NCI-H524 treated with DMSO at 0.1 percent for 48 hours (cell line): ENCODE data around the gene RTEL1.

Experiments used
- DNase-seq: peaks from one replicate; lab custom pipeline; 2025; lab: John Stamatoyannopoulos, UW

Gene RTEL1

DNA sequence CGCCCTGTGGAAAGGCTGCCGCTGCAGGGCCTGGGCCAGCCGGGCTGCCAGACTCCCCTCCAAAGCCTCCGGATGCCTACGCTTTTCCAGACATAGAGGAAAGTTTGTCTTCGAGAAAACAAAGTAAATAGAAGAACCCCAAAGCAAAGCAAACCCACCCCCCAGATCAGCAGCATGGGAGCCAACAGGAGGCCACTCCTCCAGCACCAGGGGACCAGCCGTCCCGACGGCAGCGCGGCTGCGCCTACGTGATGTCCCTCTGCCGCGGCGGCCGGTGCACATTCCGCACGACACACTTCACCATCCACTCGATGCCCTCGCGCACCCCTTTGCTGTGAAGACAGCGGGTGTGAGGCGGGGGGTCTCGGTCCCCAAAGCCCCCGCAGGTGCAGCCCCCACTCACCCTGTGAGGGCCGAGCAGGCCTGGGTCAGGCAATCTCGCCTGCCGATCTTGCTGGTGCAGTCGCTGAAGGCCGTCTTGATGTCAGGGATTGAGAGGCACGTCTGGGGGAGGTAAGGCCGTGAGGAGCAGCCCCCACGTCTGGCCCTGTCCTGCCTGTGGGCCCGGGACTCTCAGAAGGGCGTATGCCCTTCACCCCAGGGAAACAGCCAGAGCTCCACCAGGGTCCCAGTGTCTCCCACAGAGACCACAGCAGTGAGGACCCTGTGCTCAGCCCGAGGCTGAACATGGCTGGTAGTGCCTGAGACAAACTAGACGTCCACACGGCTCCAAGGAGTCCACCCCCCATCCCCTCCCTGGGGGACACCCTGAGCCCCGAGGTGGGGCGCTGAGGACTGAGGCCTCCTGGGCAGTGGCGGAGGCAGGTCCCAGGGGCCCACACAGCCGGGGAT is 42.3 kb downstream of the RTEL1 start:
- no peak for DNase-seq

DNA sequence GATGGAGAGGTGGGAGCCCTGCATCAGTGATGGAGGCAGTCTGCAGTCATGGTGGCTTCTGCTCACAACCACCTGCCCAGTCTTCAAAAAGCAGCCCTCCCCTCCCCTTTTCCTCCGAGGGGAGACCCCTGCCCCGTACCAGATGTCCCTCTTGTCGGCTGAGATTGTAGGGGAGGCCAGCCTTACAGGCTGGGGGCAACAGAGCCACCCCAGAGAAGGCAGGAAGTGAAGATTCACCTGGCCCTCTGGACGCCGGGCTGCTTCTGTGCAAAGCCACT is 42.9 kb downstream of the RTEL1 start:
- no peak for DNase-seq

DNA sequence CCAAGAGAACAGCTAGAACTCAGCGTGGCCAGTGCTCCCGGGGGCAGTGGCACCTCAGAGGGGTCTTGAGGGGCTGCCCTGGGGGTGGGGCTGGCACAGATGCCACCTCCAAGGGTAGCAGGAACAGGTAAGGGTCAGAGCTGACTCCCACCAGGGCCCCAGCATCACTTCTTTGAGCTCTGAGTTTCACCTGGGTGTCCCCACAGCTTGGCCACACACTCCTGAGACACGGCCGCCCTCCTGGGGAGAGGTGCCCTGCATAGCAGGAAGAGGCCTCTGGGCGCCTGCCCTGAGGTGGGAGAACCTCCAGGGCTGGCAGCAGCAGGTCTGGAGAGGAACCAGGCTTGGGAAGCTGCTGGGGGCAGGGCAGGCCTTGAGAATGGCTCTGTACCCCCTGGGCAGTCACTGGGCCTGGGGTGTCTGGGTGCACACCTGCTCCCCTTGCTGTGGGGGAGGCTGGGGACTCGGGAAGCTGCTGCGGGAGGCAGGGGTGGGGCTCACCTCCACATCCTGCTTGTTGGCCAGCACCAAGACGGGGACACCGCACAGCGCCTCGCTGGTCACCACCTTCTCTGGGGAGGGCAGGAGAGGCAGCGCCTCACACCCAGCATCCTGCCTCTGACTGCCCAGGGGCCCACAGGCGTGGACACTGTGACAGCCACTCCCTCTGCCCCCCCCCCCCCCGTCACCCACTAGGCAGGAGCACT is 43.4 kb downstream of the RTEL1 start:
- no peak for DNase-seq

DNA sequence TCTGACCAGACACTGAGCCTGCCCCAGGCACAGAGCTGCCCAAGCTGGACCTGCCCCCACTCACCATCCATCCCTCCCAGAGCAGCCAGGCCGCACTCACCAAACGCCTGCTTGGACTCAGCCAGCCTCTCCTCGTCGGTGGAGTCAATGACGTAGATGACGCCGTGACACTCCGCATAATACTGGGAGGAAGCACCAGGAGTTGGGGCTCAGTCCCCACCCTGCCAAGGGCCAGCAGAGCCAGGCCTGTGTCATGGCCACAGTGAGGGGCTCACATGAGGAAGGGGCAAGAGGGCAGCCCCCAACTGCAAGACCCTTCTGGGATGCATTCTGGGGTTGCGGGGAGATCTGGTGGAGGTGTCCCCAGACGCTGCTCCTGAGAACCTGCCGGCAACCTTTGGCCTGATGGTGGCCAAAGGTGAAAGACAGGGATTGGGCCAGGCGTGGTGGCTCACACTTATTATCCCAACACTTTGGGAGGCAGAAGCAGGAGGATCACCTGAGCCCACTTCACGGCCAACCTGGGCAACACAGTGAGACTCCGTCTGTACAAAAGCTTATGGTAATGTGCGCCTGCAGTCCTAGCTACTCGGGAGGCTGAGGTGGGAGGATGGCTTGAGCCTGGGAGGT is 44.0 kb downstream of the RTEL1 start:
- DNase-seq: no peak

DNA sequence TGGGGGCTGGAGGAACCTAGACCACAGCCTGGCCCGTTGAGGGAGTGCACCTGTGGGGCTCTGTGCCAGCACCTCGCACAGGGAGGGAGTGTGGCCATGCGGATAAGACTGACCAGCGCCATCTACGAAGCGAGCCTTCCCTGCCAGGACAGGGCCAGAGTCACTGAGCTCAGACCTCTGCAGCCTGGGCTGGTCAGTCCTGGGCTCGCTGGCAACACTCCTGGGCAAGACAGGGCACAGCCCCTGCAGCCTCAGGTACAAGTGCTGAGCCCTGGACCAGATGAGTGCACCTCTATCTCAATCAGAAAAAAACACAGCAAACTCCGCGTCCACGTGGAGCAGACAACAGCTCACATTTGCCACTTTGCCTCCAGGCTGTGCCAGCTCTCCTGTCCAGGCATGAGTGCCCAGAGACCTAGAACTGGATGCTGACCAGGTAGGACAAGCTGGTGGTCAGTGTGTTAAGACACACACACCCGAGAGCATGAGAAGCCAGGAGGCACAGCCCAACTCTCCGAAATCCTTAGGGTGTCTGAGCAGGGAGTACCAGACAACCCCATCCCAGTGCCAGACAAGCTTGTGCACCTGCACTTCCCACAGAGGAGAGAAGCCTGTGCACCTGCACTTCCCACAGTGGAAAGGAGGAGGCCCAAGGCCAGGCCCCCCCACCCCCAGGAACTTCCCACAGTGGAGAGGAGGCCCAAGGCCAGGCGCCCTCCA is 44.8 kb downstream of the RTEL1 start:
- DNase-seq: no peak

DNA sequence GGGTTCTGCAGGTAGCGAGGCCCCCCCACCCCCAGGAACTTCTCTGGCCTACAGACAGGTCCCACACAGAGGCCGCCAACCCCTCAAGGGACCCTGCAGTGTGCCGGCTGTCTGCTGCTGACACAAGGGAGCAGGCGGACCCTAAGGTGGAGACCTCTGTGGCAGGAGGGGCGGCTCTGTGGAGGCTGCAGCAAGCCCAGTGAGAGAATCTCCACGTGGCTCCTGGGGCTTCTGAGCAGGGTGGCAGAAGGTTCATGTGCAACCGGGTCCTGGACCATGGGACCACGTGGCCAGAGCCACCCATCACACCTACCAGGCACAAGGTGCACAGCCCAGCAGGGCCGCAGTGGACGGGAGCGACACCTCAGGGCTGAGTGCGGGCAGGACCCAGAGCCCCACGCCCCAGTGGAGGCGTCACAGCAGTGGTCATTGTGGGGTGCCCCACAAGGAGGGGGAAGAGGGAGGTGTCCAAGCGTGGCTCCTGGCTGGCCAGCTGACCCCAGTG is 45.4 kb downstream of the RTEL1 start:
- DNase-seq: no peak

DNA sequence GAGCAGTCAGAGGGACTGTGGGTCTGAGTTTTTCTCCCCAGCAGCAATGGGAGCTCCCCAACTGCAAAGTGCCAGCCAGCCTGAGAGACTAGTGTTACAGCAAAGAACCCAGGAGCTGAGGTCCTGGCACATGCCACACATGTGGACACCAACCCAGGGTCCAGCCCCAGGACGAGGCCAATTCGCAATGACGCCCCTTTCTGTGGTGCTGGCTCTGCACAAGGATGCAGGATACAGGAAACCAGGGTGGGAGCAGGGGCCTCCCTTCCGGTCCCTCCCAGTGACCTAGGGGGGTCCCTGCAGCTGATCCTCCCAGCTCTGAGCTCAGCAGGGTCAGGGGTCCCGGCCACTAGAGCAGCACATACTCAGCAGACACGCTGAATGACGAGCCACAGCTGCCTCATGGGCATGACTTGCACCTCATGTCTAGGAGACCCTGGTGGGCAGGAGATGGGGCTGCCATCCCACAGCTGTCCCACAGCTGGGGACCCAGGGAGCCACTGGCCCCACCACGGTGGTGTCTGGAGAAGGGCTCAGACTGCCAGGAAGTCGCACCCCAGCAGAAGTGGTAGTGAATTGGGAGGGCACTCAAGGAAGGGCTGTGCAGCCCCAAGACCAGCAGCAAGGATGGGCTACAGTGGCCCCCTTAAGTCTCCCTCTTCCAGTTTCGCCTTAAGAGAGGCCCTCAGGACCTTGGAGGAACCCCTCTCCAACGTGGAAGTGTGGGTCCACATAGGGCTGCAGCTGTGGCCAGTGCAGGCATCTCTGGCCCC is 46.0 kb downstream of the RTEL1 start:
- no peak for DNase-seq

DNA sequence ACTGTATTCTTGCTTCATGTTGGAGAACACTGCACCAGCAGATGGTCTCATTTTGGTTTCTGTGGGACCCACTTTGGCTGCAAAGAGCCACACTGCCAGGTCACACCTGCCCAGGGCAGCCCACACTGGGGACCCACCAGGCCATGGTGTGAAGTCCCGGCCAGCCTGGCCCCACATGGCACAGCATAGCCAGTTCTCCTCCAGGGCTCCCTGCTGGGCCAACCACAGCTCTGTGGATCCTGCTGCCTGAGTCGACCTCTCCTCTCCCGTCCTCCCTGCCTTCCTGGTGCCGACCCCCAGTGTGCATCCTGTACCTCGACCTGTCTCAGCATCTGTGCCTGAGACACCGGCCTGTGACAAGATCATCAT is 46.6 kb downstream of the RTEL1 start:
- DNase-seq: no peak

DNA sequence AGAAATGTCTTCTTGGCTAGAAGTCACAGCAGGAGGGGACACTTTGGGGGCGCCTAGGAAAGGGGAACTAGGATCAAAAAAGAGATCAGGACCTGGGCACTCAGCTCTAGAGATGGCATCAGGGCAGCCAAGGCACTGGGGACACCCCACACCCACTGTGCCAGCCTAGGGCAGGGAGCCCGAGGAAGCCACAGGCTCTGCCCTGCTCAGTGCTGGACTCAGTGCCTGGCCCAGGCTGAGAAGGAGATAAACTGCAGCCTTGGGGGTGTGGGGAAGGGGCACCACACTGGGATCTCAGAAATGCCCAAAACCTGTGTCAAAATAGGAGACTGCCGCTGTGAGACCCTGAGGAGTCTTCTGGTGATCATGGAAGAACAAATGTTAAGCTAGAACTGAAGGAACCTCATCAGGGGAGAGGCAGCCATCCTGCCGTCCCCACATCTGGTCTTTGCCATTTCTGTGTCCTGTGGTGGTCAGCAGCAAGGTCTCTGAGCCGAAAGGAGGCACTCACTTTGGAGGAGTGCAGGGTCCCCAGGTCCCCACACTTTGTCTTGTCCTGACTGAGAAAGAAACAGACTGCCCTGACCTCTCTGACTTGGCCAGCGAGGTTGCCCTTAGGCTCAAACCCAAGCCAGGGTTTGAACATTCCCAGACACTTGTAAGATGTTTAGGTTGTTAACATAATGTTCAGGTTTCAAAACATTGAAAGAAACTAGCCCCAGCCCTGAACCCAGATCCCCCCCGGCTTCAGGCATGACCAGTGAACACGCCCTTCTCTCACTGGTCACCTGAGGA is 47.3 kb downstream of the RTEL1 start:
- no peak for DNase-seq

DNA sequence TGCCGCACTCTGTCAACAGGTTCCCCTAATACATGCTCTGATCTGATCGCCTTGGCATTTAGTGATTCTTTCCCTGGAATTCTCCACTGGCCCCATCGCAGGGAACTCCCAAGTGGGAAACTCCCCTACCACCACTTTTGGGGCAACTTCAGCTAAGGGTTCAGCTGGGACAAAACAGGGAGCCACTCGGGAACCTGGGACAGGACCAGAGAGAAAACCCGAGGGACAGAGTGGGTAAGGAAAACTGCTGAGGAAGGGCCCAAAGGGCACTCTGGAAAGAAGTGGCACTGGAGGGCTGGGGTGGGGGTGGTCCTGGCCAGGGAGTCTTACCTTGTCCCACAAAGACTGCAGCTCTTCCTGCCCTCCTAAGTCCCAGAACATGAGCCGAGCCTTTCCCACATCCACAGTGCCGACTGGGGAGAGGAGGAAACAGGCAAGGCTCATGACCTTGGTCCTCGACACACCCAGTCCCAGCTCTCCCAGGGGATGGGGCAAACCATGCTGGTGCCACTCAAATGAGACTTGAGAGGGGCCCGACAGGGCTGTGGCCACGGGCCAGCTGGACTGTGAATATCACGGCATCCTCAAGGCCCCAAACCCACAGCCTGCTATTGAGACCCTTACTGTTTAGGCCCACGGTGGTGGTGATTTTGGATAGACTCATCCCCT is 48.0 kb downstream of the RTEL1 start:
- no peak for DNase-seq

DNA sequence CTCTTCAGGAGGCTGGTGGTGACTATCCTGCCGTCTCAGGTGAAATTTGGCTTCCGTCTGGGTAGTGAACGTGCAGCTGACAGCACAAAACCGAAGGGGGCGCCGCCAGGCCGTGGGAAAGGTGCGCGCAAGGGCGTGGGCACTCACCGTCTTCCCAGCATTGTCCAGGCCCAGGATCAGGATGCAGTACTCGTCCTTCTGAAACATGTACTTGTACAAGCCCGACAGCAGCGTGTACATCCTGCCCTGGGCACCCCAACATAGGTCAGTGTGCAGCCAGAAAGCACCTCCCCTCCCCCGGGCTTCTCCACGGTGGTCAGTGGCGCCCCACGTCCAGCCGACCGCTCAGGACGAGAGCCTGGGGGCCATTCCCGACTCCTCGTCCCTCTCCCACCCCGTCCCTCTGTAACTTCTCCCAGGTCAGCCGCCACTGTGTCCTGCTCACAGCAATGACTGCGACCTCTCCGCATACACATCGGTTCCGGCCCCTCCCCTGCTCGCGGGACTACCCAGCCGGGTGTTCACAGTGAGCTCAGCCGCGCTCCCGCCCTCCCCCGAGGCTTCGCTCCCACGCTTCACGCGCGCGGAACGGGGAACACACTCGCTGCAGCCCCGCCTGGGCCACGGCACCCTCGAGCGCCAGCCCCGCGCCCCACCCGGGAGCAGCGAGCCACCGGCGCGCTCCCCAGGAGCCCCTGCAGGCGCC is 48.9 kb downstream of the RTEL1 start:
- no peak for DNase-seq

DNA sequence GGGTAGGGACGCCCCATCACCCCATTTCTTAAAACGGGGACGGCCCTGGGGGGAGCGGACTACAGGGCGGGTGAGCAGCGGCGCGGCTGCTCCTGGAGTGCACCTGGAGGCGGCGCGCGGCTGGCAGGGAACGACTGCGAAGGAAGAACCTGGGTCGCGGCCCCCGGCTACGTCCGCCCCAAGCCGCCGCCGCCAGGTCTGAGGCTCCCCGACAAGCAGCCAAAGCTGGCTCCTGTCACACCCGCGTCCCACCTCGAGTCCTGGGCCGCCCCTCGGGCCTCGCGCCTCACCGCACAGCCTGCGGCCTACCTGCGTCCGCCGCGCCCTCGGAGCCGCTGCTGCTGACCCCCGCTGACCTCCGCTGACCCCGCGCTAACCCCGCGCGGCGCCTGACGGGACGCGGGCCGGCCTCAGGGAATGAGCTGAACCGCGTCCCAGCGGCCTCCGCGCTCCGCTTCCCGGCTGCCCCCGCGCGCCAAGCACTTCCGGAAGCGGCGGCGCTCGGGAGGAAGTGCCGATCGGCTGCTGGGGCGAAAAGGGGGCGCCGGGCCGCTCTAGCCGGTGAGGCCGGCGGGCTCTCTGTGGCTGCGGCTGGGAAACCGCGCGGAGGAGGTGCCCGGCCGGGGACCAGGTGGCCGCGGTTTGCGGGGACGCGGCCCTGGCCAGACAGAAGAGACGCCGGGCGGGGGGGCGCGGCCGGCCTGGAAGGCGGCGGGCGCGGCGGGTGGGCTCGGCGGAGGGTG is 49.6 kb downstream of the RTEL1 start, which contains the start of the genes ARFRP1 and ZGPAT:
TSS of gene ARFRP1 (minus strand) at position 419 of the 743 bp plus-strand sequence. CDS start 885 bp downstream, outside the sequence.
TSS of gene ZGPAT (plus strand) at position 482 of the 743 bp plus-strand sequence. CDS start 542 bp downstream, outside the sequence.
- DNase-seq: peak; percentile 53

DNA sequence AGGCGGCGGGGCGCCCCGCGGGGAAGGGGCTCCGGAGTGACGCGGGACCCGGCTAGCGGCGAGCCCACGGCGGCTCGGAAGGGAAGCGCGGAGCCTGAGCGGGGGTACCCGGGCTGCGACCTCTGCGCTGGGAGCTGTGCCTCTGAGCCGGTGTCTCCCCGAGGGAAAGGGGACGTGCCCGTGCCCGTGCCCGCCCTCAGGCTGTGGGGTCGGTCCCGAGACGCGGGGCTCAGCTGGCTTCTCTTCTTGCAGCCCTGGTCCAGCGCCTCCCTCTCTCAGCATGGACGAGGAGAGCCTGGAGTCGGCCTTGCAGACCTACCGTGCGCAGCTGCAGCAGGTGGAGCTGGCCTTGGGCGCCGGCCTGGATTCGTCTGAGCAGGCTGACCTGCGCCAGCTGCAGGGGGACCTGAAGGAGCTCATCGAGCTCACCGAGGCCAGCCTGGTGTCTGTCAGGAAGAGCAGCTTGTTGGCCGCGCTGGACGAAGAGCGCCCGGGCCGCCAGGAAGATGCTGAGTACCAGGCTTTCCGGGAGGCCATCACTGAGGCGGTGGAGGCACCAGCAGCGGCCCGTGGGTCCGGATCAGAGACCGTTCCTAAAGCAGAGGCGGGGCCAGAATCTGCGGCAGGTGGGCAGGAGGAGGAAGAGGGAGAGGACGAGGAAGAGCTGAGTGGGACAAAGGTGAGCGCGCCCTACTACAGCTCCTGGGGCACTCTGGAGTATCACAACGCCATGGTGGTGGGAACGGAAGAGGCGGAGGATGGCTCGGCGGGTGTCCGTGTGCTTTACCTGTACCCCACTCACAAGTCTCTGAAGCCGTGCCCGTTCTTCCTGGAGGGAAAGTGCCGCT is 50.4 kb downstream of the RTEL1 start:
- no peak for DNase-seq

DNA sequence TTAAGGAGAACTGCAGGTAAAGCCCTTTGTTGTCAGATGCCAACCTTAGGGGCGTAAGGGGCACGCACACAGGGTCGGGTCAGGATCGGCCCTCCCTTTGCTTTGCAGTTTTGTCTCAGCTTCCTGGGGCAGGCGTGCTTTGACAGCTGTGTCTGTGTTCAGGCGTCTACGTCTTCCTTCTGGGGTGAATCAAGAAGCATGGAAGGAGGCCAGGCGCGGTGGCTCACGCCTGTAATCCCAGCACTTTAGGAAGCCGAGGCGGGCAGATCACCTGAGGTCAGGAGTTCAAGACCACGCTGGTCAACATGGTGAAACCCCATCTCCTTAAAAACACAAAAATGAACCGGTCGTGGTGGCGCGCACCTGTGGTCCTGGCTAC is 51.0 kb downstream of the RTEL1 start:
- no peak for DNase-seq

DNA sequence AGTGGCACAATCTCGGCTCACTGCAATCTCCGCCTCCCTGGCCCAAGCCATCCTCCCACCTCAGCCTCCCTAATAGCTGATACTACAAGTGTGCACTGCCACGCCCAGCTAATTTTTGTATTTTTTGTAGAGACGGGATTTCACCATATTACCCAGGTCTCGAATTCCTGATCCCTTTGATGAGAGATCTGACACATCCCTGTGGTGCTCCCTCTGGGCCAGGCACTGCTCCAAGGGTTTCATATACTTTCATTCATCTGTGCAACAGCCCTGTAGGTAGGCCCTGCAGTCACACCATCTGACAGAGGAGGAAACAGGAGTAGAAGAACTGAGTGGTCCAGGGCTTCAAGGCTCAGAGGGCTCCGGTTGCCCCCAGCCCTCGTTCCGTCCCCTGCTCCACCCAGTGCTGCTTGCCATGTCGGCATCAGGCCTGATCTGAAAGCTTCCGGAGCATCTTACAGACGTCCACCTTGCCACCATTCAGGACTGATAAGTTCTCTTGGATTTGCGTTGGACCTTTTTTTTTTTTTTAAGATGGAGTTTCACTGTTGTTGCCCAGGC is 53.1 kb downstream of the RTEL1 start:
- DNase-seq: no peak

DNA sequence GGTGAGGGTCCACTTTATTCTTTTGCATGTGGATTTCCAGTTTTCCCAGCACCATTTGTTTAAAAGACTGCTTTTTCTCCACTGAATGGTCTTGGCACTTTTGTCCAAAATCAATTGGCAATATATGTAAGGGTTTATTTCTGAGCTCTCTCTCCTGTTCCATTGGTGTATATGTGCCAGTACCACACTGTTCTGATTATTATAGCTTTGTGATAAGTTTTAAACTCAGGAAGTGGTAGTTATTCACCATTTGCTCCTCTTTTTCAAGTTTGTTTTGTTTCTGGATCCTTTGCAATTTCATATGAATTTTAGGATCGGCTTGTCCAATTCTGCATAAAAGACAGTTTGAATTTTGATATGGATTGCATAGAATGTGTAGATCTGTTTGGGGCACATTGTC is 54.1 kb downstream of the RTEL1 start:
- DNase-seq: no peak

DNA sequence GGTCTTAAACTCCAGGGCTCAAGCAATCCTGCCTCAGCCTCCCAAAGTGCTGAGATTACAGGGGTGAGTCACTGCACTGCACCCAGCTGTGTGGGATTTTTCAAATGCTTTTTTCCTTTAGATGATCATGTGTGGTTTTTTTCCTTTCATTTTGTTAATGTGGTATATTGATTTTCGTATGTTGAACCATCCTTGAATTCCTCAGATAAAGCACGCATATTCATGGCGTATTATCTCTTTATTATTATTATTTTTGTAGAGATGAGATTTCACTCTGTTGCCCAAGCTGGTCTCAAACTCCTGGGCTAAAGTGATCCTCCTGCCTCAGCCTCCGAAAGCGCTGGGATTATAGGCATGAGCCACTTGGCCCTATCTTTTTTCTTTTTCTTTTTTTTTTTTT is 56.7 kb downstream of the RTEL1 start:
- no peak for DNase-seq
